DMS 273 treated with DMSO at 0.1 percent for 48 hours (cell line): ENCODE measurements around the gene DPH5.
"Not testable (repeated sequence)": the region's sequence is repeated elsewhere in the genome, so short reads cannot be mapped to it uniquely, and the experiment has no call there.

Experiments
- DNase-seq: peaks from one replicate; lab custom pipeline; 2025; lab: John Stamatoyannopoulos, UW

DPH5 gene, protein sequence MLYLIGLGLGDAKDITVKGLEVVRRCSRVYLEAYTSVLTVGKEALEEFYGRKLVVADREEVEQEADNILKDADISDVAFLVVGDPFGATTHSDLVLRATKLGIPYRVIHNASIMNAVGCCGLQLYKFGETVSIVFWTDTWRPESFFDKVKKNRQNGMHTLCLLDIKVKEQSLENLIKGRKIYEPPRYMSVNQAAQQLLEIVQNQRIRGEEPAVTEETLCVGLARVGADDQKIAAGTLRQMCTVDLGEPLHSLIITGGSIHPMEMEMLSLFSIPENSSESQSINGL

GRCh38 chr1:101025657-101026429 lies at the start of gene DPH5:
DPH5 (minus strand) TSS chr1:101025784; CDS start chr1:101025443, 341 bp downstream.
- peak; percentile 71 for DNase-seq

DNA sequence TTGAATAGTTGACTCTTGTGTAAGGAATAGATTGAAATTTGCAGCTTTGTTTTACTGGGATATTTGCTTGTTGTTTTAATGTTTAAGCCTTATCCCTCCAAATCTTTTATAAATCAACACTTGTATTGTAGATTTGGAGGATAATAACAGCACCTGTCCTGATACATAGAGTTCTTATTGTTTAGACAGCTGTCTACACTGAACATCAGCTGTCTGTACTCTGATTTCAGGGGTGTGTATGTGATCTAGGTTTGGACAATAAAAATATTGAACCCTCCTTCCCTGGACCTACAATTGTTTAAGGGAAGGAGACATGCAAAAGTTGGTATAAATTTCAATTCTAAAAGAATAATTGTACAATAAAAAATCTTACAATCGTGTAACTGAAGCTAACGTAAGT lies 48.3 kb upstream of the DPH5 start:
- DNase-seq = no peak

GRCh38 chr1:101071470-101071891 lies 45.9 kb upstream of the DPH5 start:
- no peak for DNase-seq

DNA sequence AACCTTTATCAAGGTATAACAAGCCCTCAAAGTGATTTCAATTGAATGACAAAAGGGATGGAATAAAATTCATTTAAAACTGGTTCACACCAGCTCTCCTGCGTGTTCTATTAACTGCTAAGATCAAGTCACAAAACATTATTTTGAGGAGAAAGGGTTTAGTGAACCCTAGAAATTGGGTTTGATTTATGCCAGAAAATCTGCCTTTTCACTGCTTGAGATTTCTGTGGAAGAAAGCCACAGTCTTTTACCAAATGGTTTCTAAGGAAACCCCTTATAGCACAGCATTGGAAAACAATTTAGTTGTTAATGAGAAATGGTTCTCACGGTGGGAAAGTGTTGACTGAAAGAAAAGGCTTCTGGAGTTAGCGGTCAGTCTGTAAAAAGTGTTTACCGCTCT lies 43.6 kb upstream of the DPH5 start:
- DNase-seq = no peak

DNA sequence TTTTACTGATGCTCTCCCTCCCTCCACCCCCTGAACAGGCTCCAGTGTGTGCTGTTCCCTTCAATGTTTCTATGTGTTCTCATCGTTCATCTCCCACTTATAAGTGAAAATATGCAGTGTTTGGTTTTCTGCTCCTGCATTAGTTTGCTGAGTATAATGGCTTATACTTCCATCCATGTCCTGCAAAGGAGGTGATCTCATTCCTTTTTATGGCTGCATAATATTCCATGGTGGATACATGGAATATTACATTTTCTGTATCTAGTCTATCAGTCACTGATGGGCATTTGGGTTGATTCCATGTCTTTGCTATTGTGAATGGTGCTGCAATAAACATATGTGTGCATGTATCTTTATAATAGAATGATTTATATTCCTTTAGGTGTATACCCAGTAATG lies 41.4 kb upstream of the DPH5 start:
- DNase-seq = not testable (repeated sequence)

GRCh38 chr1:101066260-101066936 lies 40.8 kb upstream of the DPH5 start:
- DNase-seq = no peak

GRCh38 chr1:101065575-101065974 lies 40.0 kb upstream of the DPH5 start:
- no peak for DNase-seq

DNA sequence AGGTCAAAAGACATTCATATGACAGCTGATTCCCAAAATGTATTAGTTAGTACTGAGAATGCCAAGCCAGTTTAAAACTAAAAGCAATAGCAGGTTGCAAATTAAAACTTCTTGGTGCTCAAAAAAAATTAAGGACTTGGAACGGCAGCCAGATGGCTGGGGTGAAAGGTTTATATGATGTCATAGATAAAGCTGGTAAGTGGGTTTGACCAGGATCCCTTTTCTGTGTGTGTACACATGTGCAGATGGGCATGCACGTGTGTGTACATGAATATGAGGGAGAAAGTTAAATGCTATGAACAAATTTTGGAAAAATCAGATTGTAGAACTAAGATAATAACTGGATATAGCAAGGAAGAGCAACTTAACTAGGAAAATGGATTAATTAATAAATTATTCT lies 39.1 kb upstream of the DPH5 start:
- peak; percentile 21 for DNase-seq

DNA sequence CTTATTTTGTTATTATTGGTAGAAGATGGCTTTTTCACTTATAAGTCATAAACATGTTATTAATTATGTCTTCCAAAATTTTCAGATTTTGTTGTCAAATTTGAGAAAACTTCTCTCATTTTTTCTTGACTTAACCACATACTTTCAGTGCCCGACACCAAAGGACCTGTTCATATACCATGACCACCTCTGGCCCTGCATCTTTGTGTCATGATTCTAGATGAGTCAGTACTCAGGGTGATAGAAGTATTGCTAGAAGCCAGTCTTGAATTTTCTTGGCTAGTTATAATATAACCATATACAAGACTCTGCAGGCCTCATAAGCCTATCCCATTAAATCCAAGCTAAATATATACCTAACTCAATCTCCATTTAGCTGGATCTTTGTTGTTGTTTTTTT lies 35.4 kb upstream of the DPH5 start:
- DNase-seq = no peak

GRCh38 chr1:101059945-101060542 lies 34.5 kb upstream of the DPH5 start:
- DNase-seq = no peak

GRCh38 chr1:101055623-101056022 lies 30.0 kb upstream of the DPH5 start:
- DNase-seq = no peak

DNA sequence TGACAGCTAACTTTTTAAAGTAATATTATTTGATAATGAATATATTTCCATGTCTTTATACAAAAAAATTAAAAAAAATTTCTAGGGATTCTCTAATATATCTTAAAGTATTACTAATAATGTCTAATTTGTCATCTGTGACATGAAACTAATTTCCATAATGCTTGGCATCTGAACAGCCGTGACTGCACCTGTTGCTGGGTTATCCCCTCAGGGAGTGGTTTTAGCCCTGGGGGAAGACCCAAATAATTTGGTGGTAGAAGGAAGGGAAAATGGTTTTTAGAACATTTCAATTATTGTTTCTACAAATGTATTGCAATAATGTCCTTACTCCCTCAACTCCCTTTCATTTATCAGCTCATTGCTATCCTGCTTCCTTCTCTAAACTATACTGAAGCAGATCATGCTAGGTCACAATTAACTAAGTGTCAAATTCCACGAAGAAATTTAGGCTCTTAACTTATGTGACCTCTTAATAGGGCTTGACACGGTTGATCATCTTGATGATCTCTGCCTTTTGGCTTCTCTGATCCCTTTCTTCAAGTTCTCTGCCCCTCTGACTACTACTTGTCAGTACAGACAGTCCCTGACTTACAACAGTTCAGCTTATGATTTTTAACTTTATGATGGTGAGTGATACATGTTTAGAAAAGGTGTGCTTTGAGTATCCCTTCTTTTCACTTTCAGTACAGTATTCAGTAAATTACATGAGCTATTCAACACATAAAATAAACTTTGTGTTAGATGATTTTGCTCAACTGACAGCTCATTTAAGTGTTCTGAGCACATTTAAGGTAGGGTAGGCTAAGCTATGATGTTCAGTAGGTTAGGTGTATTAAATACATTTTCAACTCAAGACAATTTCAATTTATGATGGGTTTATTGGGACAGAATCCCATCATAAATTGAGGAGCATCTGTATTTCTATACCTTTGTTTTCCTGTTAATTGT lies 26.4 kb upstream of the DPH5 start:
- DNase-seq = no peak

DNA sequence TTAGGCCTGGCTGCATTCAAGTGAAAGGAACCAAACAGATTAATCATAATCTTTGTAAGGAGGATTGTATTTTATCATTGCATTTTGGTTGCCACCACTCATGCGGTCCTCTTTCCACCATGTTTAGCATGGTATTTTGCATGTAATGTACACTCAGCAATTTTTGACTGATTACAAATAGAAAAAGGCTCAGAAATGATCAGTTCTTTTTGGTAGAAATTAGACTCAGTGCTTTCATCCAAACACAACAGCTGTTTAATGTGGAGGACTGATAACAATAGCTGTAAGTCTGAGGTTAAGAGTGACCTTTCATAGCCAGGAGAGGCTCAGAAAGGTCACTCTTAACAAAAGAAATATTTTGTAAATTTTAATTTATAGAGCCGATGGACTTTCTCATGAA lies 25.3 kb upstream of the DPH5 start:
- no peak for DNase-seq

- no peak for DNase-seq
Measured at GRCh38 chr1:101044749-101045148, 19.2 kb upstream of the DPH5 start.

DNA sequence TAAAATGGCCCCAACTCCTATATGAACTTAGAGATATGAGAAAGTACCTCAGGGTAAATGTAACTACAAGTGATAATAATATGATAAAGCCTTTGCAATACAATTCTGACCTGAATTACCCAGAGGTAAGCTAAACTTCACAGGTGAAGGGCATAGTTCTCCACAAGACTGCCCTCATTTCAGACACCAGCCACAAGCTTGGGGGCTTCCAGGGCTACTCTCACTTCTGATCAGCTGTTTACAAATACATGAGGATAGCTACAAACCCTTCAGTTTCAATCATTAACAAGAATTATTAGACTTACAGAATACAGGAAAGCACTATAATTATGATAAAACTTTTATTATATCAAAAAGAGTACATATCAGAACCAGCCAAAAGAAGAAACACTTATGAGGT lies 18.7 kb upstream of the DPH5 start:
- no peak for DNase-seq

- DNase-seq = no peak
Measured at GRCh38 chr1:101043776-101044175, 18.2 kb upstream of the DPH5 start.

- DNase-seq = no peak
Measured at GRCh38 chr1:101041300-101041699, 15.7 kb upstream of the DPH5 start.

GRCh38 chr1:101040666-101041065 lies 15.1 kb upstream of the DPH5 start:
- DNase-seq = no peak

GRCh38 chr1:101039245-101039644 lies 13.7 kb upstream of the DPH5 start:
- no peak for DNase-seq

DNA sequence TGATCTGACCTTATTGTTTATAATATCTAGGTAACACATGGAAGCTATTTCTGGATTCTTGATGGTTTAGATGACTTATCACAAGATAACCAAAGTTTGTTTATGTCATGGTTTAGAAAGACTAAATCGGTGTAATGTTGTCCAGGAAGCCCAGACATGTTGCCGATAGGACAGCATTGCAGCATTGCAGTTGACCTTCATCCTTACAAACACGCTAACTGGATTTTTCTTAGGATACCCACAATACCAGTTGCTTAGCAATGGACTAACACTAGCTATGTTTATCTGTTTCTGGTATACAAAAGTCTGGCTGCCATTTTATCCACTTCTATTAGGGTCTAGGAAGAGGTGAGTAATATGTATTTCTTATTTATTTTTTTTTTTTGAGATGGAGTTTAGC lies 11.7 kb upstream of the DPH5 start:
- no peak for DNase-seq

DNA sequence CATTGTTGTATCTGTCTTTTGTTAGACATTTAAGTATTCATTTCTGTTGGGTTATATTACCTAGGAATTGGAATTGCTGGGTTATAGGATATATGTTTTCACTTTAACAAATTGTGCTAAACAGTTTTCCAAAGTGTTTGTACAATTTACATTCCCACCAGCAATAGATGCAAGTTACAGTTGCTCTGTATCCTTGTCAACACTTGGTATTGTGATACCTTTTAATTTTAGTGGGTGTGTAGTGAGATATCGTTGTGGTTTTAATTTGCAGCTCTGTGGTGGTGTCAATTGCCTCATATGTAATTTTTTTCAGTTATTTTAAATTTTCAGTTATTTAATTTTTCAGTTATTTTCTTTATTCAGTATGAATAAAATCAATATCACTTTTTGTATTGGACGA lies 7.4 kb upstream of the DPH5 start:
- DNase-seq = no peak
